ENCODE results near the gene FAM83C. TPM values are rescaled to one million over a fixed set of nuclear protein-coding genes. Genes with fewer than 3 reads are reported as not detected.

The FAM83C gene
- total RNA-seq, 1 experiment from 2014 or later, result not detected

- Mint-ChIP-seq H3K27me3 (ENCODE audit: insufficient read depth, unreplicated experiment) (no peaks in the 10 kb centered on the region), H3K4me3 (ENCODE audit: unreplicated experiment) (no peak overlapping the region), H3K27ac (ENCODE audit: low read depth, unreplicated experiment) (no peak overlapping the region), H3K4me1 (ENCODE audit: insufficient read depth, unreplicated experiment) (peaks cover 28% of the 10 kb centered on the region), H3K36me3 (ENCODE audit: insufficient read depth, unreplicated experiment) (peaks cover 39% of the 10 kb centered on the region), H3K9me3 (ENCODE audit: unreplicated experiment) (no peaks in the 10 kb centered on the region)
- BruUV-seq (replicated peaks), result no TSS peak
- TF ChIP-seq CTCF (IDR thresholded peaks at IDR 0.05; ENCODE audit: unreplicated experiment), result no peak
- POLR2A ChIA-PET, result interaction anchor here (1.0 to 1.9 kb wide), 2 partner anchors 10 to 32 kb away, joined by 3 to 11 read pairs; no protein-coding TSS in a partner anchor
- CTCF ChIA-PET, result no interaction called here
- DNase-seq (ENCODE audit: unreplicated experiment), result peak; percentile 31
- intact Hi-C loops (cut with micrococcal nuclease), result no loop called here
Observed at GRCh38 chr20:35339007-35339406, 46.8 kb upstream of the FAM83C start.

GRCh38 chr20:35334311-35335101 lies 42.3 kb upstream of the FAM83C start:
- POLR2A ChIA-PET, result interaction anchor here (0.6 to 11.2 kb wide), 5 partner anchors 14 to 58 kb away, joined by 3 to 227 read pairs (median 5); no protein-coding TSS in a partner anchor

GRCh38 chr20:35333606-35334005 lies 41.4 kb upstream of the FAM83C start:
- no peak for TF ChIP-seq CTCF (IDR thresholded peaks at IDR 0.05; ENCODE audit: unreplicated experiment)
- peaks cover 5% of the 10 kb centered on the region for H3K36me3 Mint-ChIP-seq (ENCODE audit: insufficient read depth, unreplicated experiment)
- BruUV-seq (replicated peaks), result no TSS peak
- CTCF ChIA-PET, result interaction anchor here (0.6 to 7.0 kb wide), 3 partner anchors 13 to 360 kb away, joined by 3 to 151 read pairs (median 45); no protein-coding TSS in a partner anchor
- POLR2A ChIA-PET, result interaction anchor here (0.6 to 11.2 kb wide), 3 partner anchors 13 to 26 kb away, joined by 3 to 227 read pairs (median 87); no protein-coding TSS in a partner anchor
- H3K9me3 Mint-ChIP-seq (ENCODE audit: unreplicated experiment), result no peaks in the 10 kb centered on the region
- H3K4me1 Mint-ChIP-seq (ENCODE audit: insufficient read depth, unreplicated experiment), result peaks cover 22% of the 10 kb centered on the region
- intact Hi-C loops (cut with micrococcal nuclease), result no loop called here
- H3K4me3 Mint-ChIP-seq (ENCODE audit: unreplicated experiment), result no peak overlapping the region
- H3K27ac Mint-ChIP-seq (ENCODE audit: low read depth, unreplicated experiment), result no peak overlapping the region
- no peak for DNase-seq (ENCODE audit: unreplicated experiment)
- no peaks in the 10 kb centered on the region for H3K27me3 Mint-ChIP-seq (ENCODE audit: insufficient read depth, unreplicated experiment)

More at GRCh38 chr20:35334311-35335101, 42.3 kb upstream of the FAM83C start:
- no peaks in the 10 kb centered on the region for H3K27me3 Mint-ChIP-seq (ENCODE audit: insufficient read depth, unreplicated experiment)
- DNase-seq (ENCODE audit: unreplicated experiment), result no peak
- intact Hi-C loops (cut with micrococcal nuclease), result no loop called here
- no peak overlapping the region for H3K27ac Mint-ChIP-seq (ENCODE audit: low read depth, unreplicated experiment)
- H3K36me3 Mint-ChIP-seq (ENCODE audit: insufficient read depth, unreplicated experiment), result peaks cover 14% of the 10 kb centered on the region
- CTCF ChIA-PET, result interaction anchor here (0.6 to 7.0 kb wide), 3 partner anchors 15 to 359 kb away, joined by 3 to 151 read pairs (median 4); no protein-coding TSS in a partner anchor
- no TSS peak for BruUV-seq (replicated peaks)
- TF ChIP-seq CTCF (IDR thresholded peaks at IDR 0.05; ENCODE audit: unreplicated experiment), result no peak
- H3K4me3 Mint-ChIP-seq (ENCODE audit: unreplicated experiment), result no peak overlapping the region
- H3K9me3 Mint-ChIP-seq (ENCODE audit: unreplicated experiment), result no peaks in the 10 kb centered on the region
- peaks cover 22% of the 10 kb centered on the region for H3K4me1 Mint-ChIP-seq (ENCODE audit: insufficient read depth, unreplicated experiment)

- no peak for TF ChIP-seq CTCF (IDR thresholded peaks at IDR 0.05; ENCODE audit: unreplicated experiment)
- peaks cover 23% of the 10 kb centered on the region for H3K4me1 Mint-ChIP-seq (ENCODE audit: insufficient read depth, unreplicated experiment)
- ChIA-PET CTCF (interaction anchor here (0.6 to 7.0 kb wide), 8 partner anchors 9 to 115 kb away, joined by 3 to 151 read pairs (median 4); partner anchors contain the start of gene GDF5), POLR2A (interaction anchor here (1.3 to 11.2 kb wide), 3 partner anchors 12 to 186 kb away, joined by 3 to 227 read pairs (median 87); partner anchors contain the start of gene EDEM2)
- no peaks in the 10 kb centered on the region for H3K27me3 Mint-ChIP-seq (ENCODE audit: insufficient read depth, unreplicated experiment)
- DNase-seq (ENCODE audit: unreplicated experiment), result no peak
- intact Hi-C loops (cut with micrococcal nuclease), result no loop called here
- no TSS peak for BruUV-seq (replicated peaks)
- H3K4me3 Mint-ChIP-seq (ENCODE audit: unreplicated experiment), result no peak overlapping the region
- peaks cover 4% of the 10 kb centered on the region for H3K36me3 Mint-ChIP-seq (ENCODE audit: insufficient read depth, unreplicated experiment)
- no peaks in the 10 kb centered on the region for H3K9me3 Mint-ChIP-seq (ENCODE audit: unreplicated experiment)
- H3K27ac Mint-ChIP-seq (ENCODE audit: low read depth, unreplicated experiment), result no peak overlapping the region
Observed at GRCh38 chr20:35332540-35333200, 40.4 kb upstream of the FAM83C start.
